MV-4-11 (cell line): ENCODE results near the gene EVI2B.
"Not testable (repeated sequence)": the region's sequence is repeated elsewhere in the genome, so short reads cannot be mapped to it uniquely, and the experiment has no call there.

Source experiments
- DNase-seq: peaks from one replicate; lab custom pipeline; 2025; lab: John Stamatoyannopoulos, UW

The EVI2B gene

DNA sequence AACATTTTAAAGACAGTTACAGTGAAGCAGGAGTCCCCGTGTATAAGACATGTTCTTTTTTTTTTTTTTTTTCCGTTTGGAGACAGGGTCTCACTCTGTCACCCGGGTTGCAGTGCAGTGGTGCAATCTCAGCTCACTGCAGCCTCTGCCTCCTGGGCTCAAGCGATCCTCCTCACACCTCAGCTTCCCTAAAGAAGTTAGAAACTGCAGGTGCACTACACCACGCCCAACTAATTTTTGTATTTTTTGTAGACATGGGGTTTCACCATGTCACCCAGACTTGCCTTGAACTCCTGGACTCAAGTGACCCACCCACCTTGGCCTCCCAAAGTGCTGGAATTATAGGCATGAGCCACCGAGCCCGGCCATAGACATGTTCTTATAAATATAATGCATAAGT lies 3.0 kb downstream of the EVI2B start:
- DNase-seq, result no peak

DNA sequence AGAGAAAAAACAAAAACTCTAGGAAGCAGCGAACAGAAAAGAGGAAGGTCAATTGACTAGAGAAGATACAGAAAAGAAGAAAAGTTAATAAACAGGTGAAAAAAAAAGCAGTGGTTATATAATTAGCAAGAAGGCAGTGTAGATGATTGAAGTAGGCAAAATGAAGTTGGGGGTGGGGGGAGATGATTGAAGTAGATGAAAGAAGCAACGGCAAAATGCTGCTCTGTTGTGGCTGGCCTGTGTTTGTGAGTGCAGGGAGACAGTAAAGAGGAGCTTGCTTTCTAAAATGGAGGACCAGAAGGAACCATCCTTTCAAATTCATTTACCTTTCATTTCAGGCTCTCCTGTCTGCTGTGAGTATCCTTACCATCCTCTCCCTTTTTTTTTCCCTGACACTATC lies 3.6 kb downstream of the EVI2B start:
- peak; percentile 27 for DNase-seq

DNA sequence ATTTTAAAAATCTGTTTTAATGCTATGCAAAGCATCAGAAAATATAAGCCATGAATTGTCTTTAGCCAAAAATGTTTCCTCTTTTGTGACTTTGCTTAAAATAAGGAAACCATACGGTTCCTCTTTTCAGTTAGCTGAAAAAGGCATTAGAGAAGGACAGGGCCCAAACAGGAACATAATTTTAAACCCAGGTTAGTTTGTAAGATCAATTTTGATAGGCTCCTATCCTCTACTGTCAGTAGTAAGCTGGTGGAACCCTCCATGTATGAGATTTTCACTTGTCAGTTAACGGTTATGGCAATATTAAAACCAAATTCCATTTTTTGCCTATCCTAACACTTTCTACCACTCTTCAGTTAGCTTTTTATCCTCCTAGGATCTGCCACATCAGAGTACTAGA lies 4.3 kb downstream of the EVI2B start:
- DNase-seq, result peak; percentile 94

DNA sequence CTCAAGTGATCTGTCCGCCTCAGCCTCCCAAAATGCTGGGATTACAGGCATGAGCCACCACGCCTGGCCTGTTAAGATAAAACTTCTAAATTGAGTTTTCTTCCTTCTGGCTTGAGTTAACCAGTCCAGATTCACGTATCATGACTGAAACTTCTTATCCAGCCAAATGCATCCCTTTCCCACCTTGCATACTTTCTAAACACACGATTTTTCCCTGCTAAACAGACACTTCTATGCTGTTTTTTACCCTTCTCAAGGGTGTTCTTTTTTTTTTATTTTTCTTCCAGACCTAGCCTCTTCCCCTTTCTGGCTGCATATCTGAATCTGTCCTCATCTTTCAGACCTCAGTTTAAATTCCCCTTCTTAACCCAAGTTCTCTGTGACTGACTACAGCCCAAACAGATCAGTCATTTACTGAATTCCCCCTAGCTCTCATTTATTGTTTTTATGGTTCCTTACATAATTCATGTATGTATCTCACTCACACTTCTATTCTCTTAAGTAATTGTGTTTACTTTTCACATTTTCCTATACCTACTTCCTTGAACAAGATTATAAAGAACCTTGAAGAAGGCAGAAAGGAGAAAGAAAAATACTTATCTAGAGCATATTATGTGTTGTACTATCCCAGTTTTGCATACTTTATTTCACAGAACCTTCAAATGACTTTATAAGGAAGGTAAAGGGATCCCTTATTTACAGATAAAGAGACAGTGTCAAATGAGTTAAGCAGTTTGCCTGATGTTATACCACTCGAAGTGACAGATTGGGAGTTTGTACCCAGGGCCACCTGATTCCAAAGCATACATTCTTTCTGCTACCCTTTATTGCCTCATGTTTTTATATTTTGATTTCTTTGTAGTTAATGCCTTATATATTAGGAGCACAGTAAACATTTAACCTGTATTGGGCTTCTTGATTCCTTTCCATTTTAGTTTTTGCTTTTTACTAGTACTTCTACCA lies 5.2 kb downstream of the EVI2B start:
- peak; percentile 62 for DNase-seq

DNA sequence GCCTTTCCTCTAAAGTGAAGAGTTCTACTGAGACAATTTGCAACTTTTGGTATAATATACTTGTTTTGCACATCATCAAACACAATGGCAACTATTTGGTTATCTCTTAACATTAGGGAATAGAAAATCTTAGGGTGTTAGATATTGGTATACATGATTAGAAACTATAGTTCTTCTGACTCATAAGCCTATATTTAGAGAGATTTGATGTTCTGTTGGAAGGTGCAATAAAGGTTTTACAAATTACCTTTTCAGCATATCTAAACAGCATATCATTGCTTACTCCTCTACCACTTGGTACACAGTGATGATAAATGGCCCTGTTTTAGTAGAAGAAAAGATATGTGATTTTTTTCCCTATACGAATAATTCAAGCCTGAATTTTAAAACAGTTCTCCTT lies 6.2 kb downstream of the EVI2B start:
- DNase-seq, result no peak

DNA sequence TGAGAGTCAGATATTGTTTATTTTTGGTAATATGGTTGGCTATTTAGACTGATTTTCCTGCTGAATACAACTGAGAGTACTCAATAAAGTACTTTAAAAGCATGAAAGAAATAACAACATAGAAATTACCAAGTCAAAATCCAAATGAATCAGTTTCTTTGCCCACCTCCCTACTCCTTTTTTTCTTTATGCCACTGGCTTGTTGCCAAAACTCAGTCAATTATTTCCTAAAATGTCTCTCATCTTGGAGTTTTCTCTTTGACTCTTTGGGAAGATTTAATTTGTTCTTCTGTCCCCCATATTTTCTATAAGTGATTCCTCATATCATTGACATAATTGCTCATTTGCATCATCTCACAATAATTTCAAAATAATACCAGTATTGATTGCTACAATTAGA lies 14.2 kb downstream of the EVI2B start:
- DNase-seq, result no peak

DNA sequence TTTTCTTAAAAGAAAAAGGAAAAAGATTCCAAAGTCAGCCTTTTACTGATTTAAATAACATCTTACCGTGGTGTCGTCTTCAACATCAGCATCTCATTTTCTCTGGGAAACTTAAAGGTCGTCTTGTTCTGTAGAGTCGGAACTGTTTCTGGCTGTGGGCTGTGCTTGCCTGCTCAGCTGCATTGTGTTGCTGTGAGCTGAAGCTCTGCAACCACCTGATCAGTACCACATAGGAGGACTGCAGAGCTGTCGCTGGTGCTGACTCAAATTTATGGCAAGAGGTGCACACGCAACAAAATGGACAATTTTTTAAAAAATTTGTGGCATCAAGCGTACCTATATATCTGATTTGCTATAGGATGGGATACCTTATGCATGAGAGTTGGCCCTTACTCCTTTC lies 16.8 kb downstream of the EVI2B start, which contains the start of gene OMG:
OMG (minus strand) TSS at position 150 of the 400 bp plus-strand sequence. CDS start 908 bp downstream, outside the sequence.
- no peak for DNase-seq

DNA sequence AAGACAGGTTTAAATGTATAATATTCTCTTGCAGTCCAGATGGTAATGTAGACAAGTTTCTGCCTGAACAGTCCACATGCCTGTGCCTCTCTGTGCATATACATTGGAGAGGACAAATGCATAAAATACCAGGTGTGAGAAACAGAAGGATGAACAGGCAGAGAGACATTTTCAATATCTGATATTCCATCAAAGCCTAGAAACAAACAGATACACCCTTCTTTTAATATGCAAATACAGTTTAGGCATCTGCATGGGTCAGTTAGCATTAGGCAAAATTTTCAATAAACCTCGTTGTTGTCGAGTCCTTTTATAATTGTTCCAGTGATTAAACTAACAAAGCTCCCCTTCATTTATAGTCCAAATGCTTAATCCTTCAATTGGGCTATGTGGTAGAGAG lies 17.7 kb downstream of the EVI2B start:
- DNase-seq, result no peak

DNA sequence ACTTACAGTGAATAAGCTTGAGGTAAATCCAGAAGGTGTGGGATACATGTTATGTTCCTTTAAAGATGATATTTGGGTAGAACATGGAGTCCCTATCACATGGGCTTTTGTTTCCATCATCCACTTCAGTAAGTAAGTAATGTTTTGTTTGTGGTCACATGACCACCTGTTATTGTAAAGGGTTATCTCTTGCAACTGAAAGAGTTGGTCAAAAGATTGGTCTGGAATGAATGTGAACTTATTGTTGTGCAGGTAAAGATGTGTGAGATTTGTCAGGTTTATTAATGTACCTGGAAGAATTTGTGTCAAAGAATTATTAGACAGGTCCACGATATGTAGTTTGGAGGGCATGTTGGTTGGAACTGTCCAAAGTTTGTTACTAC lies 18.4 kb downstream of the EVI2B start:
- DNase-seq, result no peak

DNA sequence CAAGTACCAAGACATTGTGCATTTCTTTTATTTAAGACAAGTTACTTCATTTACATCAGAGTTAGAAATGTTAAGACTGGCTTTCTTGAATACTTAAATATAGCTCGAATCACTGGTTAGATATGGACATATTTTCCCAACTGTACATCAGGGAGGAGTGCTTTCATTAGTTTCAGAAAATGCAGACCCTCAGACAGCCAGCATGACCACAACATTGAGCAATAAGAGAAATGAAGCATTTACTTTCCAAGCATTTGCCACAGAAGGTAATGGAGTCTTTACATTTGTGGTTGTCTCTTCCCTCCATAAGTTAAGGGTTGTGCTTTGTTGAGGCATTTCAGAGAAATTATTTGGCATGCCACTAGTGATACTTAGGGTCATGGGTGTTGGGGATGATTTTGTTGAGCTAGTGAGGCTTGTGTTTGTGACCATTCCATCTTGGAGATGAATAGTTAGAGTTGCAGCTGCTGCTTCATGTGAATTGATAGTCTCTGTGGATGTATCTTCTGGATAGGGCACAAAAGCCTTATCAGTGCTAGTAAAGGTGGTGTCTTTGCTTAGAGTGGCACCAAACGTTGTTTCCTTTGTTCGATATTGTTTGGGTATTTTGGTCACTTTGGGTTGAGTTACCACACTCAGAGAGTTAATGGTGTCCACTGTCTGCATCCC lies 18.9 kb downstream of the EVI2B start:
- peak; percentile 65 for DNase-seq

DNA sequence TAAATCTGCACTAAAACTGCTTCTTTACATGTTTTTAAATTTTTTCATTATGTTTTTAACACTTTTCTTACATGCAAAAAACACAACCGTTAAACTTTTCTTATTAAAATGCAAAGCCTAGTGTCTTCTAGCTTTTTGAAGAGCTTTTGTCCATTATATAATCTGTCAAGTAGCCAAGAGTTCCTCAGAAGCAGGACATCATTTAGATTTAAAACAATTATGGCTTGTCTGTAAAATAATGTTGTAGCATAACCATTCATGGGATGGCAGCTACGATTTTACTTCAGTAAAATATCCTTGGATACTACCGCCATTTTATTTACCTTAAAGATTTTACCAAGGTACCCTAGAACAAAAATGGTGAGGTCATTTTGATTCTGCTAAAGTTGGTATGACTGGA lies 19.6 kb downstream of the EVI2B start:
- no peak for DNase-seq

DNA sequence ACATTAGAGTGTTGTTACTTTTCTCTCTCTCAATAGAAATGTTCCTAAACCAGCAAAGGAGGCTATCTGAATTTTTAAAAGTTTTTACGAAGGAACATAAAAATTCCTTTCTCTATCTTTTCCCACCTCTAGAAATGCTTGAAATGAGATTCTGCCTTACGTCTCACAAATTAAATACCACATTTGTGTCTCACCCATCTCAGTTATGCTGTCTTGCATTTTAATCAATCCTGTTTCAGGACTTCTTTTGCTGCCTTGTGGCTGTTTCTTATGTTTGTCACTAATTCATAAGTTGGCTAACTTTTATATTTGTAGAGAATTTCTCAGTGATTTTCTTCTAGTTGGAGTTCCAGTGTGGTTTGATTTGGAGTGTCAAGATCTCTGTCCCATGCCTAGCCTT lies 20.3 kb downstream of the EVI2B start:
- no peak for DNase-seq

DNA sequence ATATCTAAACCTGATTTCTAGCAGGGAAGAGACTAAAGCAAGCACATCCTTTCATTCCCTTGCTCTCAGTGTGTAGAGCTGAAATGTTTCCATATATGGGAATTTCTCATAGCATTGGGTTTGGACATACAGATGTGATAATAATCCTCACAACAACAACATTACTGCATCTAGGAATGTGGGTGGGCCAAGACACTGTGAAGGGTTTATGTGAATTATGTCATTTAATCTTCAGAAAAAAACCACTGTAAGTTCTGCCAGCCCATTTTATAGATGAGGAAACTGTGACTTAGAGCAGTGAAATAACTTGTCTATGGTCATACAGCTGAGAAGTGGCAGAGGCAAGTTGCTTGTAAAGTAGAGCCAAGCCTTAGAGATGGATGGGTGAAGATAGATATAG lies 22.0 kb downstream of the EVI2B start:
- no peak for DNase-seq

DNA sequence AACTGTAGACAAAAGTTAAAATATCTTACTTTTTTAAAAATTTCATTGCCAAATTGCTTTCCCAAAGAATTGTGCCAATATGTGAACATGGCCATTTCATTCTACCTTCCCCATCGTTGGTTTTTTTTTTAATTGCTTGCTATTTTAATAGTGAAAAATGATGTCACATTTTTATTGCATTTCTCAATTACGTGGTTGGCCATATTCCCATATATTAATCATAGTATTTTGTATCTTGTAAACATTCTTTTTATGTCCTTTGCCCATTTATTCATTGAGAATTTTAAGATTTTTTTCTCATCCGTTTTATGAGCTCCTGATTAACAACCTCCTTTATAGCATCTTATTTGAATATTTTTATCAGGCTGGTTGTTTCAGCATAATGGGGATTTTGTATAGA lies 24.1 kb downstream of the EVI2B start:
- no peak for DNase-seq

DNA sequence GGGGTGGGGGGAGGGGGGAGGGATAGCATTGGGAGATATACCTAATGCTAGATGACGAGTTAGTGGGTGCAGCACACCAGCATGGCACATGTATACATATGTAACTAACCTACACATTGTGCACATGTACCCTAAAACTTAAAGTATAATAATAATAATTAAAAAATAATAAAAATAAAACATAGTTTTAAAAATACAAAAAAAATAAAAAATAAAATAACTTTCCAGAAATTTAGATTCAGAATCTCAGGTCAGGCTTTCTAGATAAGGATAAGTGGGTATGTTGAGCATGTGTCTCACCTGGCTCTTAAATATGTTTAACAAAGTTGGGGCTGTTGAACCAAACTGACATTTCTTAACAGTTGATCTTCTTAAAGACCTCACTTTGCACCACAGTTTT lies 25.9 kb downstream of the EVI2B start:
- not testable (repeated sequence) for DNase-seq

DNA sequence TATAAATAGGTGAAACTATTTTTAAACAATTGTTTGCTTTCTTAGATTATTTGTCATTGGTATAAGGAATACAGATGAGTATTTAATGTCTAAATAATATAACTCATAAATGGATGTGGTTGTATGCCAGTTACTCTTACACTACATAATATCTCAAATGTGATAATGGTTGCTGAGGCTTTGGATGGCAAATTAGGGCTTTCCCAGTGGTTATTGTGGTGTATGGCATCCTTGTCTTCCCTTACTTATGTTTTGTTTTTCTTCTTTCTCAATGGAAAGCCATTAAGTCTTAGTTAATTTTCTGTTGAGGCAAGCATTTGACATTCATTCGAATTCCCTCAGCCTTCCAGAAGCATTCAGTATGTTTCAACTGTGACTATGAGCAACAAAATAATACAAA lies 27.3 kb downstream of the EVI2B start:
- DNase-seq, result no peak

DNA sequence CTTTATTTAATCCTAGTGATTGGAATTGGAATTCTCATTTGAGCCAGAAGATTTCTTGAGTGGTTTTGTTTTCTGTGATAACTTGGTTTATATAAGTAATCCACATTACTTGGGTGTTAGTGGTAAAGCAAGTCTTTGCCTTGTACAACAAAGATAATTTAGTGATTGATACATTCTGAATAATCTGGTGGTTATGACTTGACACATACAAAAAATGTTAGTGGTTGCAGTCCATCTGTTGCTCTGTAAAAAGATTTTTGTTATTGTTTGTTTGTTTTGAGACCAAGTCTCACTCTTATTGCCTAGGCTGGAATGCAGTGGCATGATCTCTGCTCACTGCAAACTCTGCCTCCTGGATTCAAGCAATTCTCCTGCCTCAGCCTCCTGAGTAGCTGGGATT lies 30.0 kb downstream of the EVI2B start:
- DNase-seq, result no peak

DNA sequence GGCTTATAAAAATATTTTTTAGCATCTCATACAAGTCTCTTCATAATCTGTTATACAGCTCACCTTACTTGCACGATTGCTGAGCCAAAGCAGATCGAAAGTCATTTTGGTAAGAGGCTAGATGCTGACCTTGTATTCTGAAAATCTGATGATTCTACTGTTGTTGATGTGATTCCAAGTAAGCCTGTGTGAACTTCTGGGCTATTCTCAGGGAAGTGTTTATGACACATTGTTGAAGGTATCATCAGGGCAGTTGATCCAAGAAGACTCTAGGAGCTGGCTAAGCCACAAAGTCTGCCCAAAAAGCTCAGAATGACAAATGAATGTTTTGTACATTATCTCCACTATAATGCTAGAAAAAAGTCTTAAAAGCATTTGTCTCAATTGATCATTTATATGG lies 32.8 kb downstream of the EVI2B start:
- no peak for DNase-seq

DNA sequence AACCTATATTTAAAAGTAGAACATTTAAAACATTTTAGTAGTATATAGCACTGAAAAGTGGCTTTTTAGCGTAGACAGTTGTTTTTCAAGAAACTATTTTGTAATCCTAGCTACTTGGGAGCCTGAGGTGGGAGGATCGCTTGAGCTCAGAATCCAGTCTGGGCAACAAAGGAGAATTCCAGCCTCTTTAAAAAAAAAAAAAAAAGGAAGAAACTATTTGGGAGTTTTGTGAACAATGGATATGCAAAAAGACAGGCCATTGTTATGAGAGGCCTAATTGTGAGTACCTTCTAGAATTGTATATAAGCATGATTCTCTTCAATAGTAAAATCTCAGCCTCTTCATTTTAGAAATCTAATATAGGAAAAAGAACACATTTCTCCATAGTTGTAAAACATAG lies 34.5 kb downstream of the EVI2B start:
- no peak for DNase-seq

DNA sequence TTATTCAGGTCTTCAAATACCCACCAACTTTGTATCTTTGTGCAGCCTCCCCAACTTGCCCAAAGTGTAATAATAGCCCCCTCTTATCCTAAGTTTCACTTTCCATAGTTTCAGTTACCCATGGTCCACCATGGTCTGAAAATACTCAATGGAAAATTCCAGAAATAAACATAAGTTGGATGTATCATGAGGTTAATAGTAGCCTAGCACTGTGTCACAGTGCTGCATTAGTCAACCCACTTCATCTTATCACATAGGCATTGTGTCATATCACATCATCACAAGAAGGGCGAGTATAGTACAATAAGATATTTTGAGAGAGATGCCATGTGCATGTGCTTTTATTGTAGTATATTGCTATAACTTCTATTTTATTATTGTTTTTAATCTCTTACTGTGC lies 38.7 kb downstream of the EVI2B start:
- DNase-seq, result no peak

DNA sequence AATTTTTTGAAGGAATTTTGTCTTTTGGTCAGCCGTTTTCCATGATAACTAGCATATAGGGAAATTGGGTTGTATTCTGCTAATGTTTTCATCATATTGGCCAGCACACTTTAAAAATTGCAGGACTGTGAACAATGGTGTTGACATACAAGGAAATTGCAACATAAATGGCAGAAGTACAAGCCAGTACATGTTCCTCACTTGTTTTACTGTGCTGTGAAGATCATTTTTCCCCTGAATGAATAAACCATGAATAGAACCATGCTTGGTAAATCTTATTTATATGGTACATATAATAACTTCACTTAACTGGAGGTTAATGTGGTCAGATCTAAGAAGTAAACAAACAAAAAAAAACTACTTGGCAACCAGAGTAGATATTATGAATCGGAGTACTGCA lies 39.6 kb downstream of the EVI2B start:
- DNase-seq, result peak; percentile 74

DNA sequence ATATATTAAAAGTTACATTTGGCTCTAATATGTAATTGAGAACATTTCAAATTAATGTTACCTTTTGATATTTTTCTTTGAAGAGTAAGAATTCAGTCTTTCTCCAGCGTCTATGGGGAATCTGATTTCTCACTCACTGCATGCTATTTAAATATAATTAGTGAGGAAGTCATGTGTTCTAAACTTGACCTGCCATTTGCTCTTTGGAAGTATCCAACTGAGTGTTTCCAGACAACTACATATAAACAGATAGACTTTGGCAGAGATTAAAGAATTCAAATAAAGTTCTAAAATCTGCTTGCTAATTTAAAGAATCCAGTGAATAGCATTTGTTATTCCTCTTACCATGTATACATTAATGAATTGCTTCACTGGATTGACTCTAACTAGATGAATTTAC lies 40.3 kb downstream of the EVI2B start:
- no peak for DNase-seq

DNA sequence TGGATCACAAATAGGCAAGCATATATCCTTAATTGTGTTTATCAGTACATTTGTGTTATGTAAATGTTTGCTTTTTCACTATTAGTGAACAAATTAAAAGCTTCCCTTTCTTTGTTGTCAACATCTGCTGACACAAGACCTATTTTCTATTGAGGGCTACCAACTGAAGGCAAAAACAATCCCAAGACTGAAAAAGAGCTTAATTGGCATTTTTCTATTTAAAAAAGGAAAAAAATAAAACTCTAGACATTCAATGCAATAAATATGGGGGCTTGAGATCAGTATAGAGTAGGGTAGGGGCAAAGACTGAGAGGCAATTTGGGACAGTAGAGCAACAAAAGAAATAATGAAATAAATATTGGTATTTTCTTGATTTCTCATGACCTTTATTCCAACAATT lies 41.1 kb downstream of the EVI2B start:
- no peak for DNase-seq
